GM23338 (cell line): ENCODE results near the gene KCNMA1. TPM values are rescaled to one million over a fixed set of nuclear protein-coding genes. Genes with fewer than 3 reads are reported as not detected.

Experiments used
- ATAC-seq: fragments of 200-7000 bp; cut with Tn5 transposase; 3 replicates; pipeline ENCODE4 v1.9.1; 2020
- DNase-seq: peaks from one replicate; pipeline ENCODE4 v3.0.0-alpha.2; 2015; ENCODE audit warnings: low spot score
- H2AFZ ChIP-seq: fragments of 200-600 bp; sonication (generic); 2 replicates; pipeline ENCODE4 v1.8.0; 2016; ENCODE audit warnings: antibody characterized with exemption, mild to moderate bottlenecking, moderate library complexity
- H3F3A ChIP-seq: fragments of 200-600 bp; sonication (generic); replicated peaks from 2 replicates; pipeline ENCODE4 v1.8.0; 2017; ENCODE audit warnings: antibody characterized with exemption, mixed run types, low read depth
- H3K27ac ChIP-seq: fragments of 200-600 bp; sonication (generic); 2 replicates; pipeline ENCODE4 v1.6.1; 2016; ENCODE audit warnings: low read depth
- H3K27me3 ChIP-seq: fragments of 200-600 bp; sonication (generic); 2 replicates; pipeline ENCODE4 v1.8.0; 2016; ENCODE audit warnings: mild to moderate bottlenecking, mixed run types, moderate library complexity; ENCODE audit not compliant: insufficient read depth
- H3K36me3 ChIP-seq: fragments of 200-600 bp; sonication (generic); 2 replicates; pipeline ENCODE4 v1.8.0; 2016; ENCODE audit warnings: mild to moderate bottlenecking; ENCODE audit not compliant: insufficient read depth
- H3K4me1 ChIP-seq: fragments of 200-600 bp; sonication (generic); 2 replicates; pipeline ENCODE4 v1.8.0; 2016; ENCODE audit warnings: mild to moderate bottlenecking, moderate library complexity; ENCODE audit not compliant: insufficient read depth
- H3K4me2 ChIP-seq: fragments of 200-600 bp; sonication (generic); 2 replicates; pipeline ENCODE4 v1.7.1; 2017; ENCODE audit warnings: mixed run types
- H3K4me3 ChIP-seq: fragments of 200-600 bp; sonication (generic); 2 replicates; pipeline ENCODE4 v1.6.1; 2016; ENCODE audit warnings: mixed run types
- H3K79me2 ChIP-seq: fragments of 200-600 bp; sonication (generic); replicated peaks from 2 replicates; pipeline ENCODE4 v1.8.0; 2017; ENCODE audit warnings: mild to moderate bottlenecking; ENCODE audit not compliant: insufficient read depth
- H3K9me2 ChIP-seq: fragments of 200-600 bp; sonication (generic); 2 replicates; pipeline ENCODE4 v1.8.0; 2017; ENCODE audit not compliant: insufficient read depth
- H4K20me1 ChIP-seq: fragments of 200-600 bp; sonication (generic); replicated peaks from 2 replicates; pipeline ENCODE4 v1.8.0; 2017; ENCODE audit warnings: mild to moderate bottlenecking; ENCODE audit not compliant: insufficient read depth
- H3K27ac Mint-ChIP-seq: 2 replicates; pipeline ENCODE4 v1.8.0; 2020; ENCODE audit warnings: inconsistent platforms, mild to moderate bottlenecking, moderate library complexity, mixed read lengths
- H3K27me3 Mint-ChIP-seq: 3 replicates; pipeline ENCODE4 v1.8.0; 2022; ENCODE audit warnings: low read depth, mild to moderate bottlenecking, moderate library complexity, mixed read lengths, inconsistent platforms; ENCODE audit not compliant: insufficient read depth, poor library complexity
- H3K36me3 Mint-ChIP-seq: 3 replicates; pipeline ENCODE4 v1.8.0; 2021; ENCODE audit warnings: low read depth, mild to moderate bottlenecking, inconsistent platforms, moderate library complexity, mixed read lengths
- H3K4me1 Mint-ChIP-seq: 3 replicates; pipeline ENCODE4 v1.8.0; 2020; ENCODE audit warnings: mild to moderate bottlenecking, inconsistent platforms, mixed read lengths
- H3K4me3 Mint-ChIP-seq: 3 replicates; pipeline ENCODE4 v1.8.0; 2021; ENCODE audit warnings: moderate library complexity, mild to moderate bottlenecking, inconsistent platforms, mixed read lengths
- H3K9me3 Mint-ChIP-seq: 3 replicates; pipeline ENCODE4 v1.8.0; 2020; ENCODE audit warnings: moderate library complexity, mild to moderate bottlenecking, inconsistent platforms, mixed read lengths
- CREB1 ChIP-seq: fragments of 250-450 bp; sonication (Bioruptor Pico); IDR thresholded peaks from 2 replicates; pipeline ENCODE4 v1.5.0; 2020; ENCODE audit warnings: low read depth, mild to moderate bottlenecking, moderate library complexity
- EZH2 ChIP-seq: fragments of 200-600 bp; sonication (generic); IDR thresholded peaks from one replicate; pipeline ENCODE4 v1.8.0; 2017; ENCODE audit warnings: antibody characterized with exemption, mild to moderate bottlenecking, low read depth; ENCODE audit not compliant: unreplicated experiment
- EZH2phosphoT487 ChIP-seq: fragments of 200-600 bp; sonication (generic); IDR thresholded peaks from one replicate; pipeline ENCODE4 v1.8.1; 2018; ENCODE audit warnings: antibody characterized with exemption; ENCODE audit not compliant: unreplicated experiment
- JUNB ChIP-seq: IDR thresholded peaks from one replicate; pipeline ENCODE4 v1.6.1; 2016; ENCODE audit warnings: antibody characterized with exemption; ENCODE audit not compliant: unreplicated experiment
- NANOG ChIP-seq: IDR thresholded peaks from 2 replicates; pipeline ENCODE4 v1.6.1; 2016; ENCODE audit warnings: antibody characterized with exemption, borderline replicate concordance
- POLR2AphosphoS5 ChIP-seq: IDR thresholded peaks from 2 replicates; pipeline ENCODE4 v1.6.1; 2016; ENCODE audit warnings: antibody characterized with exemption, low read depth
- STAT1 ChIP-seq: IDR thresholded peaks from one replicate; pipeline ENCODE4 v1.6.1; 2016; ENCODE audit warnings: antibody characterized with exemption; ENCODE audit not compliant: unreplicated experiment
- ZNF114 ChIP-seq: fragments of 250-450 bp; sonication (Bioruptor Pico); IDR thresholded peaks from 2 replicates; pipeline ENCODE4 v1.5.0; 2020; ENCODE audit warnings: mild to moderate bottlenecking, moderate library complexity
- ZNF331 ChIP-seq: fragments of 250-450 bp; sonication (Bioruptor Pico); IDR thresholded peaks from 2 replicates; pipeline ENCODE4 v1.5.0; 2020; ENCODE audit warnings: low read depth, mild to moderate bottlenecking, moderate library complexity
- polyA plus RNA-seq: library from polyadenylated mRNA; unstranded; fragments of >200 nt; fragmentation: Nextera tagmentation; extraction: Ambion mirVana; gene quantifications from 2 replicates; pipeline ENCODE4 v1.2.1, GENCODE V29; 2016
- total RNA-seq: library from RNA; depleted of rRNA; stranded (reverse); fragments of >200 nt; shearing (Covaris generic); gene quantifications from 2 replicates; pipeline ENCODE4 v1.2.3, GENCODE V29; 2014
- TF ChIP-seq, protein P1 (sequence below): fragments of 250-450 bp; sonication (Bioruptor Pico); IDR thresholded peaks from 2 replicates; pipeline ENCODE4 v1.5.0; 2020; ENCODE audit warnings: mild to moderate bottlenecking, moderate library complexity
- TF ChIP-seq, protein P2 (sequence below): IDR thresholded peaks from one replicate; pipeline ENCODE4 v1.6.1; 2018; ENCODE audit warnings: antibody characterized with exemption; ENCODE audit not compliant: unreplicated experiment
- TF ChIP-seq, protein P3 (sequence below), 2 experiments: fragments of 200-600 bp in 1 of 2; sonication (generic) in 1 of 2; conservative IDR thresholded peaks; 2 replicates each; pipeline versions ENCODE4 v1.5.1 to v1.6.1; 2016 to 2017; ENCODE audit warnings: antibody characterized with exemption in 2 of 2, low read depth in 2 of 2, mild to moderate bottlenecking in 2 of 2, moderate library complexity in 1 of 2
- TF ChIP-seq, protein P4 (sequence below): IDR thresholded peaks from 2 replicates; pipeline ENCODE4 v1.6.1; 2016; ENCODE audit warnings: antibody characterized with exemption

KCNMA1 gene
- total and polyA plus RNA-seq, 2 experiments from 2014 or later, result 8.2 to 9.0 TPM

DNA sequence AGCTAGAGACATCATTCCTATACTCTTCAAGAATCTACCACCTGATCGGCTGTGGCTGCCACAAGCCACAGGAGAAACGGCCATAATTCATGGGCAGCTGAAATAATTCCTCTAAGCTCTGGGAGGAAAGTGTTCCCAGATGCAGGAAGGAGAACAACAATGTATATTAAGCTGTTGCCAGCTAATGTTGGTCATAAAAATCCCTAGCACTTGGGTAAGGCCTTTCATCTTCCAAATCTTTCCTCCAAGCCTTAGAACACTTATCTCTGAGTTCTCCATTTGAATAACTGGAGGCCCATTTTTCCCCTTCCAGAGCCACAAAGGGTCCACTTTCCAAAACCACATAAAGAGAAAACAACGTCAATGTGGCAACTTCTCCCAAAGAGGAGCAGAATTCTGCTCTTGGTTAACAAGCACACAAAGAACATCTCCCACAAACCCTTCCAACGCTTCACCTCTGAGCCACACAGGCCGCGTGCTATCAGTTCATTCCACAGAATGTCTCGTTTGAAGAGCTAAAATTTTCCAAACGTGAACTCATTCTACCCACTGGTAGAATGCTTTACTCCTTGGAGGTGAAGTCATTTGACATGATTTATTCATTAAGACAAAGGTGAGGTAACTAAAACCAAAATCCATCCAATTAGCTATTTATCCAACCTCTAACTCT lies 11.2 kb downstream of the KCNMA1 start:
- H3K36me3 ChIP-seq, result no peaks in the 10 kb centered on the region
- no peaks in the 10 kb centered on the region for H3F3A ChIP-seq
- H3K27me3 ChIP-seq, result no peaks in the 10 kb centered on the region
- no peak overlapping the region for H3K27ac Mint-ChIP-seq
- no peaks in the 10 kb centered on the region for H3K27me3 Mint-ChIP-seq
- H3K9me3 Mint-ChIP-seq, result no peaks in the 10 kb centered on the region
- no peak for ATAC-seq
- peaks cover 11% of the 10 kb centered on the region for H3K79me2 ChIP-seq
- no peak overlapping the region for H3K4me3 ChIP-seq
- TF ChIP-seq ZNF114 (CRISPR knock-in tag), result no peak
- TF ChIP-seq JUNB, result no peak
- TF ChIP-seq POLR2AphosphoS5, result no peak
- no peak for TF ChIP-seq STAT1
- no peak for TF ChIP-seq ZNF331 (CRISPR knock-in tag)
- TF ChIP-seq EZH2, result no peak
- TF ChIP-seq, protein P1, sequence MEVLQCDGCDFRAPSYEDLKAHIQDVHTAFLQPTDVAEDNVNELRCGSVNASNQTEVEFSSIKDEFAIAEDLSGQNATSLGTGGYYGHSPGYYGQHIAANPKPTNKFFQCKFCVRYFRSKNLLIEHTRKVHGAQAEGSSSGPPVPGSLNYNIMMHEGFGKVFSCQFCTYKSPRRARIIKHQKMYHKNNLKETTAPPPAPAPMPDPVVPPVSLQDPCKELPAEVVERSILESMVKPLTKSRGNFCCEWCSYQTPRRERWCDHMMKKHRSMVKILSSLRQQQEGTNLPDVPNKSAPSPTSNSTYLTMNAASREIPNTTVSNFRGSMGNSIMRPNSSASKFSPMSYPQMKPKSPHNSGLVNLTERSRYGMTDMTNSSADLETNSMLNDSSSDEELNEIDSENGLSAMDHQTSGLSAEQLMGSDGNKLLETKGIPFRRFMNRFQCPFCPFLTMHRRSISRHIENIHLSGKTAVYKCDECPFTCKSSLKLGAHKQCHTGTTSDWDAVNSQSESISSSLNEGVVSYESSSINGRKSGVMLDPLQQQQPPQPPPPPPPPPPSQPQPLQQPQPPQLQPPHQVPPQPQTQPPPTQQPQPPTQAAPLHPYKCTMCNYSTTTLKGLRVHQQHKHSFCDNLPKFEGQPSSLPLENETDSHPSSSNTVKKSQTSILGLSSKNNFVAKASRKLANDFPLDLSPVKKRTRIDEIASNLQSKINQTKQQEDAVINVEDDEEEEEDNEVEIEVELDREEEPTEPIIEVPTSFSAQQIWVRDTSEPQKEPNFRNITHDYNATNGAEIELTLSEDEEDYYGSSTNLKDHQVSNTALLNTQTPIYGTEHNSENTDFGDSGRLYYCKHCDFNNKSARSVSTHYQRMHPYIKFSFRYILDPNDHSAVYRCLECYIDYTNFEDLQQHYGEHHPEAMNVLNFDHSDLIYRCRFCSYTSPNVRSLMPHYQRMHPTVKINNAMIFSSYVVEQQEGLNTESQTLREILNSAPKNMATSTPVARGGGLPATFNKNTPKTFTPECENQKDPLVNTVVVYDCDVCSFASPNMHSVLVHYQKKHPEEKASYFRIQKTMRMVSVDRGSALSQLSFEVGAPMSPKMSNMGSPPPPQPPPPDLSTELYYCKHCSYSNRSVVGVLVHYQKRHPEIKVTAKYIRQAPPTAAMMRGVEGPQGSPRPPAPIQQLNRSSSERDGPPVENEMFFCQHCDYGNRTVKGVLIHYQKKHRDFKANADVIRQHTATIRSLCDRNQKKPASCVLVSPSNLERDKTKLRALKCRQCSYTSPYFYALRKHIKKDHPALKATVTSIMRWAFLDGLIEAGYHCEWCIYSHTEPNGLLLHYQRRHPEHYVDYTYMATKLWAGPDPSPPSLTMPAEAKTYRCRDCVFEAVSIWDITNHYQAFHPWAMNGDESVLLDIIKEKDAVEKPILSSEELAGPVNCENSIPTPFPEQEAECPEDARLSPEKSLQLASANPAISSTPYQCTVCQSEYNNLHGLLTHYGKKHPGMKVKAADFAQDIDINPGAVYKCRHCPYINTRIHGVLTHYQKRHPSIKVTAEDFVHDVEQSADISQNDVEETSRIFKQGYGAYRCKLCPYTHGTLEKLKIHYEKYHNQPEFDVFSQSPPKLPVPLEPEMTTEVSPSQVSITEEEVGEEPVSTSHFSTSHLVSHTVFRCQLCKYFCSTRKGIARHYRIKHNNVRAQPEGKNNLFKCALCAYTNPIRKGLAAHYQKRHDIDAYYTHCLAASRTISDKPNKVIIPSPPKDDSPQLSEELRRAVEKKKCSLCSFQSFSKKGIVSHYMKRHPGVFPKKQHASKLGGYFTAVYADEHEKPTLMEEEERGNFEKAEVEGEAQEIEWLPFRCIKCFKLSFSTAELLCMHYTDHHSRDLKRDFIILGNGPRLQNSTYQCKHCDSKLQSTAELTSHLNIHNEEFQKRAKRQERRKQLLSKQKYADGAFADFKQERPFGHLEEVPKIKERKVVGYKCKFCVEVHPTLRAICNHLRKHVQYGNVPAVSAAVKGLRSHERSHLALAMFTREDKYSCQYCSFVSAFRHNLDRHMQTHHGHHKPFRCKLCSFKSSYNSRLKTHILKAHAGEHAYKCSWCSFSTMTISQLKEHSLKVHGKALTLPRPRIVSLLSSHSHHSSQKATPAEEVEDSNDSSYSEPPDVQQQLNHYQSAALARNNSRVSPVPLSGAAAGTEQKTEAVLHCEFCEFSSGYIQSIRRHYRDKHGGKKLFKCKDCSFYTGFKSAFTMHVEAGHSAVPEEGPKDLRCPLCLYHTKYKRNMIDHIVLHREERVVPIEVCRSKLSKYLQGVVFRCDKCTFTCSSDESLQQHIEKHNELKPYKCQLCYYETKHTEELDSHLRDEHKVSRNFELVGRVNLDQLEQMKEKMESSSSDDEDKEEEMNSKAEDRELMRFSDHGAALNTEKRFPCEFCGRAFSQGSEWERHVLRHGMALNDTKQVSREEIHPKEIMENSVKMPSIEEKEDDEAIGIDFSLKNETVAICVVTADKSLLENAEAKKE (CRISPR knock-in tag), result no peak
- no peak for TF ChIP-seq NANOG
- TF ChIP-seq, protein P2, sequence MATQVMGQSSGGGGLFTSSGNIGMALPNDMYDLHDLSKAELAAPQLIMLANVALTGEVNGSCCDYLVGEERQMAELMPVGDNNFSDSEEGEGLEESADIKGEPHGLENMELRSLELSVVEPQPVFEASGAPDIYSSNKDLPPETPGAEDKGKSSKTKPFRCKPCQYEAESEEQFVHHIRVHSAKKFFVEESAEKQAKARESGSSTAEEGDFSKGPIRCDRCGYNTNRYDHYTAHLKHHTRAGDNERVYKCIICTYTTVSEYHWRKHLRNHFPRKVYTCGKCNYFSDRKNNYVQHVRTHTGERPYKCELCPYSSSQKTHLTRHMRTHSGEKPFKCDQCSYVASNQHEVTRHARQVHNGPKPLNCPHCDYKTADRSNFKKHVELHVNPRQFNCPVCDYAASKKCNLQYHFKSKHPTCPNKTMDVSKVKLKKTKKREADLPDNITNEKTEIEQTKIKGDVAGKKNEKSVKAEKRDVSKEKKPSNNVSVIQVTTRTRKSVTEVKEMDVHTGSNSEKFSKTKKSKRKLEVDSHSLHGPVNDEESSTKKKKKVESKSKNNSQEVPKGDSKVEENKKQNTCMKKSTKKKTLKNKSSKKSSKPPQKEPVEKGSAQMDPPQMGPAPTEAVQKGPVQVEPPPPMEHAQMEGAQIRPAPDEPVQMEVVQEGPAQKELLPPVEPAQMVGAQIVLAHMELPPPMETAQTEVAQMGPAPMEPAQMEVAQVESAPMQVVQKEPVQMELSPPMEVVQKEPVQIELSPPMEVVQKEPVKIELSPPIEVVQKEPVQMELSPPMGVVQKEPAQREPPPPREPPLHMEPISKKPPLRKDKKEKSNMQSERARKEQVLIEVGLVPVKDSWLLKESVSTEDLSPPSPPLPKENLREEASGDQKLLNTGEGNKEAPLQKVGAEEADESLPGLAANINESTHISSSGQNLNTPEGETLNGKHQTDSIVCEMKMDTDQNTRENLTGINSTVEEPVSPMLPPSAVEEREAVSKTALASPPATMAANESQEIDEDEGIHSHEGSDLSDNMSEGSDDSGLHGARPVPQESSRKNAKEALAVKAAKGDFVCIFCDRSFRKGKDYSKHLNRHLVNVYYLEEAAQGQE, result no peak
- no peak for TF ChIP-seq EZH2phosphoT487
- TF ChIP-seq, protein P3, sequence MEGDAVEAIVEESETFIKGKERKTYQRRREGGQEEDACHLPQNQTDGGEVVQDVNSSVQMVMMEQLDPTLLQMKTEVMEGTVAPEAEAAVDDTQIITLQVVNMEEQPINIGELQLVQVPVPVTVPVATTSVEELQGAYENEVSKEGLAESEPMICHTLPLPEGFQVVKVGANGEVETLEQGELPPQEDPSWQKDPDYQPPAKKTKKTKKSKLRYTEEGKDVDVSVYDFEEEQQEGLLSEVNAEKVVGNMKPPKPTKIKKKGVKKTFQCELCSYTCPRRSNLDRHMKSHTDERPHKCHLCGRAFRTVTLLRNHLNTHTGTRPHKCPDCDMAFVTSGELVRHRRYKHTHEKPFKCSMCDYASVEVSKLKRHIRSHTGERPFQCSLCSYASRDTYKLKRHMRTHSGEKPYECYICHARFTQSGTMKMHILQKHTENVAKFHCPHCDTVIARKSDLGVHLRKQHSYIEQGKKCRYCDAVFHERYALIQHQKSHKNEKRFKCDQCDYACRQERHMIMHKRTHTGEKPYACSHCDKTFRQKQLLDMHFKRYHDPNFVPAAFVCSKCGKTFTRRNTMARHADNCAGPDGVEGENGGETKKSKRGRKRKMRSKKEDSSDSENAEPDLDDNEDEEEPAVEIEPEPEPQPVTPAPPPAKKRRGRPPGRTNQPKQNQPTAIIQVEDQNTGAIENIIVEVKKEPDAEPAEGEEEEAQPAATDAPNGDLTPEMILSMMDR (conservative IDR thresholded peaks at IDR 0.05; ENCODE audit: low read depth in 2 of 2), result no peak
- no peak for TF ChIP-seq CREB1
- TF ChIP-seq, protein P4, sequence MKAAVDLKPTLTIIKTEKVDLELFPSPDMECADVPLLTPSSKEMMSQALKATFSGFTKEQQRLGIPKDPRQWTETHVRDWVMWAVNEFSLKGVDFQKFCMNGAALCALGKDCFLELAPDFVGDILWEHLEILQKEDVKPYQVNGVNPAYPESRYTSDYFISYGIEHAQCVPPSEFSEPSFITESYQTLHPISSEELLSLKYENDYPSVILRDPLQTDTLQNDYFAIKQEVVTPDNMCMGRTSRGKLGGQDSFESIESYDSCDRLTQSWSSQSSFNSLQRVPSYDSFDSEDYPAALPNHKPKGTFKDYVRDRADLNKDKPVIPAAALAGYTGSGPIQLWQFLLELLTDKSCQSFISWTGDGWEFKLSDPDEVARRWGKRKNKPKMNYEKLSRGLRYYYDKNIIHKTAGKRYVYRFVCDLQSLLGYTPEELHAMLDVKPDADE, result no peak
- no peaks in the 10 kb centered on the region for H4K20me1 ChIP-seq
- H3K27ac ChIP-seq, result no peak overlapping the region
- H3K9me2 ChIP-seq, result no peaks in the 10 kb centered on the region
- H3K36me3 Mint-ChIP-seq, result no peaks in the 10 kb centered on the region
- peaks cover 21% of the 10 kb centered on the region for H3K4me1 Mint-ChIP-seq
- H3K4me1 ChIP-seq, result peaks cover 19% of the 10 kb centered on the region; the same call in 1 of the 2 replicates
- H3K4me3 Mint-ChIP-seq, result no peak overlapping the region
- no peak overlapping the region for H2AFZ ChIP-seq
- H3K4me2 ChIP-seq, result no peak overlapping the region
- DNase-seq, result no peak
